ENCODE data around the gene IDUA. TPM values are rescaled to one million over a fixed set of nuclear protein-coding genes. Genes with fewer than 3 reads are reported as not detected.
"Not testable (repeated sequence)": the region's sequence is repeated elsewhere in the genome, so short reads cannot be mapped to it uniquely, and the experiment has no call there.

IDUA gene
- polyA plus RNA-seq, 1 experiment: 13.2 TPM

DNA sequence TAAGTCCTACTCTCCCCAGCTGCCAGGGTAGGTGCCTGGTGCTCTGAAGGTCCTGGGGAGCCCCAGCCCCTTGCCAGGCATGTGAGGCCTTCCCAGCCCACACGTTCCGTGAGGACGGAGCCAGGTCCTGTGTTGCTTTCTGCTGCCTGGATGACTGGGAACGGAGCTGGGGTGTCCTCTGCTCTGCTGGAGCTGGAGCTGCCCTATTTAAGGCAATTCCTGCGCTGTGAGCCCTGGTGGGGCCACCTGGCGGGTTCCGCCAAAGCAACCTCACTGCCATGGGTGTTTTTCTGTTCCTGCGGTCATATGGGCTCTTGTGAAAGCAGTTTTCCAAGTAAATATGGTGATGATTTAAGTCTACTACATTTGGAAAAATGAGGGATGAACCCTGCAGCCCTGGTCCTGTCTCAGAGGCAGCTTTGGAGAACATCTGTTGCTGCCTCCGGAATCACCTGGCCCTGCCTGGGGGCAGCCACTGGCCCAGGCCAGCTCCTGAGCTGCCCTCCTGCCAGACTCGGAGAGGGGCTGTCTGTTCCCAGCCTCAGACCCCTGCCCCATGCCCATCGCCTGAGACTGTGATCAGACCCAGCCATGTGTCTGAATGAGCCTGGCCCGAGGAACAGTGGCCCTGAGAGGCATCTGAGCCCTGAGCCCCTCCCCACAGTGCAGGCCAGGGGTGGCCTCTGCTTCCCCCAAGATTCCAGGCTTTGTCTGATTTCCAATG lies 57.8 kb downstream of the IDUA start:
- H3K36me3 ChIP-seq (ENCODE audit: control insufficient read depth, insufficient read depth, low read length): no peaks in the 10 kb centered on the region
- TF ChIP-seq, protein P1, sequence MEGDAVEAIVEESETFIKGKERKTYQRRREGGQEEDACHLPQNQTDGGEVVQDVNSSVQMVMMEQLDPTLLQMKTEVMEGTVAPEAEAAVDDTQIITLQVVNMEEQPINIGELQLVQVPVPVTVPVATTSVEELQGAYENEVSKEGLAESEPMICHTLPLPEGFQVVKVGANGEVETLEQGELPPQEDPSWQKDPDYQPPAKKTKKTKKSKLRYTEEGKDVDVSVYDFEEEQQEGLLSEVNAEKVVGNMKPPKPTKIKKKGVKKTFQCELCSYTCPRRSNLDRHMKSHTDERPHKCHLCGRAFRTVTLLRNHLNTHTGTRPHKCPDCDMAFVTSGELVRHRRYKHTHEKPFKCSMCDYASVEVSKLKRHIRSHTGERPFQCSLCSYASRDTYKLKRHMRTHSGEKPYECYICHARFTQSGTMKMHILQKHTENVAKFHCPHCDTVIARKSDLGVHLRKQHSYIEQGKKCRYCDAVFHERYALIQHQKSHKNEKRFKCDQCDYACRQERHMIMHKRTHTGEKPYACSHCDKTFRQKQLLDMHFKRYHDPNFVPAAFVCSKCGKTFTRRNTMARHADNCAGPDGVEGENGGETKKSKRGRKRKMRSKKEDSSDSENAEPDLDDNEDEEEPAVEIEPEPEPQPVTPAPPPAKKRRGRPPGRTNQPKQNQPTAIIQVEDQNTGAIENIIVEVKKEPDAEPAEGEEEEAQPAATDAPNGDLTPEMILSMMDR (IDR thresholded peaks at IDR 0.05; ENCODE audit: insufficient read depth, low read depth, low read length): no peak
- no peak for DNase-seq (ENCODE audit: low read depth)
- ChIA-PET POLR2A (no interaction called here), CTCF (no interaction called here)
- H3K27me3 ChIP-seq (ENCODE audit: control insufficient read depth, insufficient read depth, low read length): no peaks in the 10 kb centered on the region
- no peak overlapping the region for H3K4me3 ChIP-seq (ENCODE audit: low read depth, low read length)

DNA sequence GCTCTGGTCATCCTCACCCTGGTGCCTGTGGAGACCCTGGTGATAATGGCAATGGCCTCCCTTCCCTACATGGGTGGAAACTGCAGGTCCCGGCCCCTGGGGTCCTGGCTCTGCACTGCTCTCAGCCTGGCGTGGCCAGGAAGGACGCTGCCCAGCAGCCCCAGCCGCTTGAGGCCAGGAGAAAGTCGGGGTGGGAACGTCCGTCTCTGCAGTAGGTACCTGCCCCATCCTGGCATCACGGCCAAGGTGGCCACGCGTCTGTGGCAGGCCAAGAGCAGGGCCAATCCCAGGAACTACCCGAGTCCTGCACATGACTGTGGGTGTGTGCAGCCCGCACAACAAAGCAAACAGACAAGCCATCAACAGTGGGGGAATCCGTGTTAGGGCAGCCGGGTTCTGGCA lies 58.4 kb downstream of the IDUA start:
- Histone ChIP-seq H3K36me3 (ENCODE audit: control insufficient read depth, insufficient read depth, low read length) (no peaks in the 10 kb centered on the region), H3K27me3 (ENCODE audit: control insufficient read depth, insufficient read depth, low read length) (0 out of 2 replicates have a peak, but pooled peaks cover 1% of the 10 kb centered on the region), H3K4me3 (ENCODE audit: low read depth, low read length) (no peak overlapping the region)
- TF ChIP-seq, protein P1 (IDR thresholded peaks at IDR 0.05; ENCODE audit: insufficient read depth, low read depth, low read length): no peak
- ChIA-PET CTCF (no interaction called here), POLR2A (no interaction called here)
- DNase-seq (ENCODE audit: low read depth): no peak

DNA sequence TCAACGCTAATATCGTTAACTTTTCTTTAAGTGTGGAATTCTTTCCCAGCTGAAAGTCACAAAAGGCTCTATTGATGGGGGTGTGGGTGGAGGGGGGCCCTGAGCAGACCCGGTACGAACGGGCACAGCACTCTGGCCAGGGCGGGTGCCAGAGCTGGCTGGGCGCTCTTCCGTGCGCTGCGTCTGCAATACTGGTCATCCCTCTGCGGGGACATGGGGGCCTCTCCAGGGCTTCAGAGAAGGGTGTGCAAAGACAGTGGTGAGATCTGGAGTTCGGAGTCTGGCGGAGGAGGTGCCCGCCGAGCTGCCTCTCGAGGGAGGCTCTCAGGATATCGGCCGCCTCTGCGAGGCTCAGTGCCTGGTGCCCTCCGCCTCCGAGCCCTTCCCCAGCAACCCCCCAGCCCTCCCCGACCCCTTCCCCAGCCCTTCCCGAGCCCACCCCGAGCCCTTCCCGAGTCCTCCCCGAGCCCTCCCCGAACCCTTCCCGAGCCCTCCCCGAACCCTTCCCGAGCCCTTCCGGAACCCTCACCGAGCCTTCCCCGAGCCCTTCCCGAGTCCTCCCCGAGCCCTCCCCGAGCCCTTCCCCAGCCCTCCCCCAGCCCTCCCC lies 58.9 kb downstream of the IDUA start:
- ChIA-PET CTCF (no interaction called here), POLR2A (no interaction called here)
- no peak for DNase-seq (ENCODE audit: low read depth)
- Histone ChIP-seq H3K27me3 (ENCODE audit: control insufficient read depth, insufficient read depth, low read length) (peaks cover 1% of the 10 kb centered on the region; the same call in 1 of the 2 replicates), H3K36me3 (ENCODE audit: control insufficient read depth, insufficient read depth, low read length) (no peaks in the 10 kb centered on the region), H3K4me3 (ENCODE audit: low read depth, low read length) (no peak overlapping the region)
- TF ChIP-seq, protein P1 (IDR thresholded peaks at IDR 0.05; ENCODE audit: insufficient read depth, low read depth, low read length): no peak

DNA sequence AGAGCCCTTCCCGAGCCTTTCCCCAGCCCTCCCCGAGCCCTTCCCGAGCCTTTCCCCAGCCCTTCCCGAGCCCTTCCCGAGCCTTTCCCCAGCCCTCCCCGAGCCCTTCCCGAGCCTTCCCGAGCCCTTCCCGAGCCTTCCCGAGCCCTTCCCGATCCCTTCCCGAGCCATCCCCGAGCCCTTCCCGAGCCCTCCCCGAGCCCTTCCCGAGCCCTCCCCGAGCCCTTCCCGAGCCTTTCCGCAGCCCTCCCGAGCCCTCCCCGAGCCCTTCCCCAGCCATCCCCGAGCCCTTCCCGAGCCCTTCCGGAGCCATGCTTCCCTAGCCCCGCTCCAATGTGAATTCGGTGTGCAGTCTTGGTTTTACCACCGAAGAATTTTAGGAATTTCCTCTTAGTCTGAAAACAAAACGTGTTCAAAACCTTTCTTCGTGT lies 59.8 kb downstream of the IDUA start:
- DNase-seq (ENCODE audit: low read depth); POLR2A ChIA-PET; H3K36me3 ChIP-seq (ENCODE audit: control insufficient read depth, insufficient read depth, low read length); CTCF ChIA-PET; H3K27me3 ChIP-seq (ENCODE audit: control insufficient read depth, insufficient read depth, low read length): not testable (repeated sequence)
- peak overlapping the region; percentile 14; the same call in 1 of the 2 replicates for H3K4me3 ChIP-seq (ENCODE audit: low read depth, low read length)

DNA sequence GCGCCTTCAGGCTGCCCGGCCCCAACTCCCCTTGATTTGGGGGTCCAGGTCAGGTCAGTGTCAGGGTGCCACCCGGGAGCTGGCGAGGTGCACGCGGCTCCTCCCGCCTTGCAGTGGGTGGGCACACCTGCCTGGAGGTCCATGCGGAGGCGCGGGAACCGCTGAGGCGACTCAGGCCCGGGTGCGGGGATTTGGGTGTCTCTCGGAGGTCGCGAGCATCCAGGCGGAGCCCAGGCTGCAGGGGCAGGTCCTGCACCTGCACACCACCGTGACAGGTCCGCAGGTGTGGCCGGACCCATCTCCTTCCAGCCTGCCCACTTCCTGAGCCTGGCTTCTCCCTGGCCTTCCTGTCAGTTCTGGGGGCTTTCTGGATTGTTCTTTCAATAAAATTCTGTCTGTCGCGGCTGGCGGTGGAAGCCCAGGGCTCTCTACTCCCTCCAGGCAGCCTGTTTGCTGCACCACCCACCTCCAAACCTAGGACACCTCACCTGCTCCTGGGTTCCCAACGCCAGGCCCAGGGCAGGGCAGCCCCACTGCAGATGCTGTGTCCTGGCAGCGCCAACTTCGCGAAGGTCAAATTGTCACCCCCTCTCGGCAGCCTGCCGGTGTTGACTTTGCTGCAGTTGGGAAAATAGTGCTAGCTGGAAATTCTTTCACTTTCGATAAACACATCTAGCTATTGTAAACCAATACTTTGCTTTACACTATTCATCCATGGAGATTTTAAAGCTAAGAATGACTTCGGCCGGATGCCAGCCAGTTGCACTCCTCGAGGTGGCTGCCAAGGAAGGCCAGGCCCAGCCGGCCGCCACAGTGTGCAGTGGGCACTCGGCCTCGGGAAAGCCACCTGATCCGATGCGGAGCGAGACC lies 60.5 kb downstream of the IDUA start:
- Histone ChIP-seq H3K27me3 (ENCODE audit: control insufficient read depth, insufficient read depth, low read length) (peaks cover 4% of the 10 kb centered on the region), H3K4me3 (ENCODE audit: low read depth, low read length) (peak overlapping the region; percentile 14; the same call in 1 of the 2 replicates), H3K36me3 (ENCODE audit: control insufficient read depth, insufficient read depth, low read length) (no peaks in the 10 kb centered on the region)
- DNase-seq (ENCODE audit: low read depth): no peak
- TF ChIP-seq, protein P1 (IDR thresholded peaks at IDR 0.05; ENCODE audit: insufficient read depth, low read depth, low read length): no peak
- POLR2A ChIA-PET: no interaction called here
- CTCF ChIA-PET: no interaction called here
